ENCODE data around the gene GNRHR.

GNRHR gene

GRCh38 chr4:67697860-67698687 is 56.1 kb downstream of the GNRHR start:
- no peak for DNase-seq

GRCh38 chr4:67696061-67696460 is 58.1 kb downstream of the GNRHR start:
- DNase-seq, result no peak

- no peak for DNase-seq
These were observed 59.5 kb downstream of the GNRHR start for GRCh38 chr4:67694662-67695061.

- no peak for DNase-seq
These were observed 62.9 kb downstream of the GNRHR start for GRCh38 chr4:67691328-67691727.

Data from activated T-cell treated with anti-CD3 and anti-CD28 coated beads, Interleukin-2, amount 50 U/mL, for 48 hours (primary cell).